HG02610 (cell line): ENCODE results near the gene SMARCA4.

Source experiments
- ATAC-seq: cut with Tn5 transposase; IDR thresholded peaks from one replicate; pipeline ENCODE4 v1.9.1; 2021; ENCODE audit warnings: mild to moderate bottlenecking, moderate library complexity; ENCODE audit not compliant: unreplicated experiment

SMARCA4 gene

DNA sequence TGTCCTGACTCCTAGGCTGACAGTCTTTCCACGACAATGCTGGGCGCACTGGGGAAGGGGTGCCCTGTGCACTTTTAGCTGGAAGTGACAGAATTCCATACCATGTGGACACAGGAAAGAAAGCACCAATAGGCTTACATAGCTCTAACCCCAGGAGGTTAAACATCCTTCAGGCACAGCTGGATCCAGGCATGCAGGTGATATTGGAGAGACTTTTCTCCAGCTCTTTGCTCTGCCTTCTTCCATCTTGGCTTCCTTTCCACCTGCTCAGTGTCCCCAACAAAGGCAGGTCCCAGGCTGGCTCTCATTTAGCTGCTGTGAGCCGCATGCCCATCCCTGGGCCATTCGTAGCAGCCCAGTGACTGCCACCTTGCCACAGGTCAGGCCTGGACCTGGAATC lies 67.3 kb downstream of the SMARCA4 start:
- no peak for ATAC-seq

DNA sequence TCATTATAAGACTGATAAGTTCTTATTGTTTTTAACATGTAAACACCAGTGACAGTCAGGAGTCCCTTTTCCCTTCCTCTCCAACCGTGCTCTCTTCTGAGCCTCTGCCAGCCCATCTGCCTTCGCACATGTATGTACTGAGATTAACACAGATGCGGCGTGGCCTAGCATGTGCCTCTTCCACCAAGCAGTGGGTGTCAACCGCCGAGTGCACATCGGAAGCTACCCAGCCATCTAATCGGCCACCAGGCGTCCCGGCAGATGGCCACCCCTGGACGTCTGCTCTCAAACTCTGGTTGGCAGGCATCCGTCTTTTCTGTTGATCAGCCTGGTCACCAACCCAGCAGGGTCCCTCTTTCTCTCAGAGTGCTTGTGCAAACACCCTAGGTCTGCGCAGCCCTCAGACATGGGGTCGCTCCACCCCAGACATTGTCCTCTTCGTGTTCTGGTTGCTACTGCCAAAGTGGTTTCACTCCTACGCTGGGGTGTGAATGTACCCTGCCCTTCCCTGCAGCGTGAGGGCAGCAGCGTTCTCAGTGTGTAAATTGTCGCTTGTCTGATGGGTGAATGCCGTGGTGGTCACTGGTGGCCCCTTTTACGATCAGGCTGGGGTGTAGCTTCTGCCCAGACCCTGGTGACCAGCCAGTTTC lies 70.7 kb downstream of the SMARCA4 start:
- ATAC-seq = no peak

DNA sequence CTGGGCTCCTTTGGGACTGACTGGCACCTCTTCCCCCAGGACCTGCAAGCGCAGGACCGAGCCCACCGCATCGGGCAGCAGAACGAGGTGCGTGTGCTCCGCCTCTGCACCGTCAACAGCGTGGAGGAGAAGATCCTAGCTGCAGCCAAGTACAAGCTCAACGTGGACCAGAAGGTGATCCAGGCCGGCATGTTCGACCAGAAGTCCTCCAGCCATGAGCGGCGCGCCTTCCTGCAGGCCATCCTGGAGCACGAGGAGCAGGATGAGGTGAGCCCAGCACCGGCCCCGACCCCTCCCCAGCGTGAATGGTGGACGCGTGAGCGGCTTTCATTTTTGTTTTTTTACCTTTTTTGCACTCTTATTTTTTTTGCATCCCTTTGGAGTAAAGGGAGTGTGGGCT lies 72.4 kb downstream of the SMARCA4 start:
- no peak for ATAC-seq

DNA sequence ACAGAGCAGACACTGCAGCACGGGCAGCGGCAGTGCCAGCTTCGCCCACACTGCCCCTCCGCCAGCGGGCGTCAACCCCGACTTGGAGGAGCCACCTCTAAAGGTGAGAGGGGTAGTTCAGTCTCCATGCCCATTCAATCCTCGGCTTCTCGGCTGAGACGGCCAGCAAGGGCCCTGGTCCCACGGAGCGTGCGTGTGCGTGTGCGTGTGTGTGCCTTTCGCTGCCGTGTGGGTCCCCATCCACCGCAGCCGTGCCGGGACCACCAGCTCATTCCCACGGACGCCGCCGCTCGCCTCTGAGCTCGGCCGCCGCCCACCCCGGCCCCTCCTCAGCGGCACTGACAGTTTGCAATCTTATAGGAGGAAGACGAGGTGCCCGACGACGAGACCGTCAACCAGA lies 72.9 kb downstream of the SMARCA4 start:
- ATAC-seq = no peak

DNA sequence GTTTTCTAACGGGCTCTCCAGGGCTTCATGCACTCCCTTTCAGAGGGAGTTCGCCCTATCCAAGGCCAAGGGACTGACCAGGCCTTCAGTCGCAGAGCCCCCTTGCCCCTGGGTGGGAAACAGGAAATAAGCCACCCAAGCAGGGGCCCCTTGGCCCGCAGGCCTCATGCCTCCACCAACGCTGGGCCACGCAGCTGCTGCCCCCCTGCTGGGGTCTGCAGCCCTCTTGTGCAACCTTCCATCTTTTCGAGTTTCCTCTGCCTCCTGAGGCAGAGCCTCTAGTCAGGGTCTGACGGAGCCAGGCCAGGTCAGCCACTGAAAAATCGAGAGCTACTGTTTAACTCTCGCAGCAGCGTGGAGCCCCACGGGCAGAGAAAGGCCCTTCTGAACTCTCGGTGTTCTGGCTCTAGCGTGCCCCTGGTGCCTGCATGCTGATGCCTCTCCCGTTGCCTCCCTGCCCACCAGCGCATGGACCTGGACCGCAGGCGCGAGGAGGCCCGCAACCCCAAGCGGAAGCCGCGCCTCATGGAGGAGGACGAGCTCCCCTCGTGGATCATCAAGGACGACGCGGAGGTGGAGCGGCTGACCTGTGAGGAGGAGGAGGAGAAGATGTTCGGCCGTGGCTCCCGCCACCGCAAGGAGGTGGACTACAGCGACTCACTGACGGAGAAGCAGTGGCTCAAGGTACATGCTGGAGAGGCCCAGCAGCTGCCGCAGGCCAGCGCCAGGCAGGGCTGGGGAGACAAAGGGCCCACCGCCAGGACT lies 73.8 kb downstream of the SMARCA4 start:
- no peak for ATAC-seq

DNA sequence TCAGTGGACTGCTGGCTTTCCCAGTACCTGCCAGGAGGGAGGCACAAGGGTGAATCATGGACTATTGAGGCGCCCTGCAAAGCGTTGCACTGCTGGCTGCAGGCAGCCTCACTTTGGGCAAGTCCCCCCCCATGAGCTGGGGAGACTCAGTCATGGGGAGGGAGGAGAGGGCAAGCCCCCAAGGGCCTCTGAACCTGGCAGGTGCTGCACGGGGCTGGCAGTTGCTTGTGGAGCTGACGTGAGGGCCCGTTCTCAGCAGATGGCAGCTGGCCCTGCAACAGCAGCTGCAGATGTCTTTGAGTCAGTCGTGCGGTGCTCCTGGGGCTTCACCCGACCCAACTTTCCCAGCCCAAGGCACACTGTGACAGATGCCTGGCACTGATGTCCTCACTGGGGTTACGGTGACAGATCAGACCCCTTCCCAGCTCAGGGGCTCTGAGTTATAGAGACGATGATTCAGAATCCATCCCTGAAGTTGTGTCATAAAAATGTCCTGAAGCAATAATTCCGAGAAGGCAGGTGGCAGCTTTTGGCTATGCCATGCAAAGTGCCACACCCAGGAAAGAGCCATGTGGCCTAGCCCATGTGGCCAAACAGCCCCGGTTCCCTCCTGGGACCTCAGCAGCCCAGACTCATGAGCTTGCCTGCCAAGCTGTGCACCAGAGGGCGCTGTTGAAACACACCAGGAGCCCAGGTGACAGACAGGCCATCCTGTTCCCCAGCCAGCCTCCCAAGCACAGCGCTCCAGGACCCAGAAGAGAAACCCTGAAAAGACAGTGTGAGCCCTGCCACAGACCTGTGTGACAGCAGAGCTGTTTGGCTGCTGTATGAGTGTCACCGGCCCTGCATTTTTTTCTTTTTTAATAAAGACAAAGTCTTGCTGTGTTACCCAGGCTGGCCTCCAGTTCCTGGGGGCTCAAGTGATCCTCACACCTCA lies 74.9 kb downstream of the SMARCA4 start:
- ATAC-seq = peak; percentile 77

DNA sequence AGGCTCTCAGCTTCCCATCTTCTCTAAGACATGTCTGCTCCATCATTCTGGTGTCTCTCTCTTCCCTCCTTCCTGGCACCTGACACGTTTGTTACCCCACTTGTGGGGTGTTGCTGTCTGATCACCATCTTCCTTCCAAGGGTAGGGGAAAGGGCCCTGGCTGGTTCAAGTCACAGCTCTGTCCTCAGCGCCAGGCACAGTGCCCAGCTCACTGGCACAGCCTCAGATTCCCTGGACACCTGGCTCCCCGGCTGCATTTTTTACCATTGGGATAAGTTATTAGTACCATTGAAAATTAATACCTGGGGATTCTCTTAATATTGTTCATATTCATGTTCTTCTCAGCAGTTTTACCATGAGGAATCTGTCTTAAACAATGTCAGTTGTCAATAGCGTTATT lies 77.7 kb downstream of the SMARCA4 start:
- no peak for ATAC-seq

DNA sequence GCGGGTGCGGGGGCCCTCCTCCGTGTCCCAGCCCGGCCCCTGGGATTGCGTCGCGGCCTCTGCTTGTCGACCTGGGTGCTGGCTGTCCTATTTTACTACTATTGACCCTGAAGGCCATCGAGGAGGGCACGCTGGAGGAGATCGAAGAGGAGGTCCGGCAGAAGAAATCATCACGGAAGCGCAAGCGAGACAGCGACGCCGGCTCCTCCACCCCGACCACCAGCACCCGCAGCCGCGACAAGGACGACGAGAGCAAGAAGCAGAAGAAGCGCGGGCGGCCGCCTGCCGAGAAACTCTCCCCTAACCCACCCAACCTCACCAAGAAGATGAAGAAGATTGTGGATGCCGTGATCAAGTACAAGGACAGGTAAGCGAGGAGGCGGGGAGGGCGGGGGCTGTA lies 80.4 kb downstream of the SMARCA4 start:
- ATAC-seq = no peak

DNA sequence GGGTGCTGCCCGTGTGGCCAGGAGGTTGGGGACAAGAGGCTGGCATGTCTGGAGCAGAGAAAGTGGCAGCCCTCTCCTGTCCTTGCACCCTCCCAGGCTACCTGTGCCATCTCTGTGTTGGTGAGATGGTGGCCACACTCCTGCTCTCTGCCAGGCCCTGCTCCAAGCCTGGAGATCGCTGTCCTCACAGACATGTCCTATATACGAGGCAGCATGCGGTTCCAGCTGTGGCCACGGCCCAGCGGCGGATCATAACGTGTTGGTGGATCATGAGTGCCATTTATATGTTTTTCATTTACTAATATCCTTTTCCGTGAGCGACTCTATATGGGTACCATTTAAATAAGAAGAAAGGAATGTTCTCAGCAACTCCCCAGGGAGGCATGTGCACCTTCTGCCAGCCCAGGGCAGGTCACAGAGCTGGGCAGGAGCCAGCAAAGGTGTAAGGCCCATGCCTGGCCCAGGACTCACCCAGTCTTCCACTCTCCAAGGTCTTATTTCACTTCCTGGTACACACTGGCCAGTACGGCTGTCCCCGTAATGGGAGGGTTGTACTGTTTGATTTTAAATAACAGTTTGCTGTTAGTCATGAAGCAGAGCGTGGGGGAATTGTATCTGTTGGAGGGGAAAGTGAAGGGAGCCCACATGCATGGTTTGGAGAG lies 81.3 kb downstream of the SMARCA4 start:
- ATAC-seq = no peak

DNA sequence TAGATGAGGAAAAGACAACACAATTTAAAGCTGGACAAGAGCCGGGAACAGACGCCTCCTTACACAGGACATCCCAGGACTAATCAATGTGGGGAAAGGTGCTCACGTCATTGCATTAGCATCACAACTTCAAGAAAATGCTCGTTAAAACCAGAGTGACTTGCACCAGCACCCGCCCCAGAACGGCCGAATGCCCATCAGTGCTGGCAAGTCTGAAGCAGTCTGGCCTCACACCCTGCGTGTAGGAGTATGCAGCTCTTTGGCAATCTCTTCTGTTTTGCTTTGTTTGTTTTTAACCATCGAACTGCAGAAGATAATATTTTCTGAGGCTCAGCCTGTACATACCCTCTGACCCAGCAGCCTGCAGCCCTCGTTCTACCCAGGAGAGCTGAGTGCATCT lies 83.6 kb downstream of the SMARCA4 start:
- ATAC-seq = no peak

DNA sequence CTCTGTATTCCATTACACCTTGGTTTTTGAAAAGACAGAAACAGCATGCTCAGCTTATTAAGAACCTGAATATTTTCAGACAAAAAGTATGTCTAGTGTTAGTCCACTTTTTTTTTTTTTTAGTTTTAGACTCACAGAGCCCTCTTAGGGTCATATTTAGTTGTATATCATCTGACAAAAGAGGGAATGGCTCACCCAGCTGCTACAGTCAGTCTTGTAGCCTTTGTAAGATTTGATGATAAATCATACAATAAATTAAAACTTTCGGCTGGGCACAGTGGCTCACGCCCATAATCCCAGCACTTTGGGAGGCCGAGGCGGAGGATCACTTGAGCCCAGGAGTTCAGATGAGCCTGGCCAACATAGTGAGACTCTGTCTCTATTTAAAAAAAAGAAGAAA lies 84.7 kb downstream of the SMARCA4 start:
- ATAC-seq = no peak

DNA sequence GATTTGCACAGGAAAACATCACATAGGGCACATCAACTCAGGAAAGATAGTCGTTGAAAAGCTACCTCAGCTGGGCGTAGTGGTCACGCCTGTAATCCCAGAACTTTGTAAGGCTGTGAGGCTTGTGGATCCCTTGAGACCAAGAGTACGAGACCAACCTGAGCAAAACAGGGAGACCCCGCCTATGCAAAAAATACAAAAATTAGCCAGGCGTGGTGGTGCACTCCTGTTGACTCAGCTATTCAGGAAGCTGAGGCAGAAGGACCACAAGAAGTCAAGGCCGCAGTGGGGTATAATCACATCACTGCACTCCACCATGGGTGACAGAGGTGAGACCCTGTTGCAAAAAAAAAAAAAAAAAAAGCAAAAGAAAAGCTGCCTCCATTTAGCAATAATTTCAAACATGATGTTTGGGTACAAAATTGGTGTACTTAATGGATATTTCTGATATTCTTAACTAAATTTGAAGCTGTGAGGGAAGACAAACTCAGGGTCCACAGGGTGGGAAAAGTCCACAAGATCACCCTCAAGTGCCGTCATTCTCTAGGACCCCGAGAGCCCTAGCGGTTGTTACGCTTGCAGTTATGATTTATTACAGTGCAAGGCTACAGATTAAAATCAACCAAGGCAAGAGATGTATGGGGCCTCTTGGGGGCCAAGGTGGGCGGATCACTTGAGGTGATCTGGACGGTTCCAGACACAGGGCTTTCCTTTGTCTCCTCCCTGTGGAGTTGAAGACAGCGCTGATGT lies 86.0 kb downstream of the SMARCA4 start:
- ATAC-seq = peak; percentile 49

DNA sequence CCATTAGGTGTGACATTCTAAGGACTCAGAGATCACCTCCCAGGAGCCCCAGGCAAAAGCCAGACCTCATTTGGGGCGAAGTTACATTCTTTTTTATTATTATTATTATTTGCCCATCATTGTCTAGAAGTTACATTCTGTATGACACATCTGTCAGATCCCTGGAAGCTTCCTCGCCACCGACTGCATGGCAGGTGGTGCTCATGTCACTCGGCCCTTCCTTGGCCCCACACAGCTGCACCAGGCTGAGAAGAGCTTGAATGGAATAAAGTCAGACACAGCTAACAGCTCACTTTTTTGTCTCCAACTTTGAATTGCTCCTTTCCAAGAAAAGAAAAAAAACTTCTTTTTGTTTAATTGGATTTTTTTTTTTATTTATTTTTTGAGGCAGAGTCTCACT lies 87.0 kb downstream of the SMARCA4 start:
- no peak for ATAC-seq

DNA sequence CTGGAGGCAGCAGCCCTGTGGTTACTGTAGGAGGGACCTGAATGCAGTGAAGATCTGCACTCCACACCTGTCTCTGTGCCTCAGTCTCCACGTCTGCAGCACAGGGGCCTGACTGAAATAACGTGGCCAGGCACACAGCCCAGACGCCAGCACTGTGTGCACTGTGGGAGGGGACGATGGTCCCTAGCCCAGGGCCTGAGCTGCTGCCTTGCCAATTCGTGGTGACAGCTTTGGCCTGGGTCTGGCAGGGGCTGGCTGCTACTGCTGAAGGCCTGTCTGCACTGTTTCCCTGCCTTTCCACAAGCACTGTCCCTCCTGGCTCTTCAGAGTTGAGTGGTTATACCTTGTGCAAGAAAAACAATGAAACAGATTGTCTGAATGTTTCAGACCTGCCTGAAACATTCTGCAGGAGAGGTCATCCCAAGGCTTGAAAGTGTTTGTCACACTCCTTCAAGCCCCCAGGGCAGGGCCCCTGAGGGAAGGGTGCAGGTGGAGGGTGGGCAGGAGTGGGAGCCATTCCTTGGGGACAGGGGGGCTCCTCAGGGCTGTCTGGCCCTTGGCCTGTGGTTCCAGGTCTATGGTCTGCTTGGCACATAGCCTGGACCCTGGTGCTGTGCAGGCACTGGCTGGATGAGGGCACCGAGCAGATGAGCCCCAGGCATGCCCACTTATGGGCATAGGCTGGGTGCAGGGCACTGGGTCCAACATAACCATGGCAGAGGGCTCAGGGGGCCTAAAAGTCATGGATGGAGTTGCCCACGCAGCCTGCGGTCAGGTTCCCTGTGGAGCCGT lies 89.7 kb downstream of the SMARCA4 start:
- ATAC-seq = no peak

DNA sequence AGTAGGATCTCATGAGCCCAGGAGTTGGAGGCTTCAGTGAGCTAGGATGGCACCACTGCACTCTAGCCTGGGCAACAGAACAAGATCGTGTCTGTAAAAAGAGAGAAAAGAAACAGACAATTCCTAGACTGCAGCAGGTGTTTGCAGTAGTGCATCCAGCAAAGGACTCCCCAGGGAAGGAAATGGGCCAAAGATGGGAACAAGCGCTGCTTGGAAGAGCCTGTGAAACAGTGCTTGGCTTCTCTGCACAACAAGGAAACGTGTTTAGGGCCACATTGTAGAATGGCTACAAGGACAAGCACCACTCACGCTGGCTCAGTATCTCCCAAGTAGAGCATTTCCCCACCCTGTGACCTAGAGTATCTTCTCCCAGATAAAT lies 93.0 kb downstream of the SMARCA4 start:
- no peak for ATAC-seq

DNA sequence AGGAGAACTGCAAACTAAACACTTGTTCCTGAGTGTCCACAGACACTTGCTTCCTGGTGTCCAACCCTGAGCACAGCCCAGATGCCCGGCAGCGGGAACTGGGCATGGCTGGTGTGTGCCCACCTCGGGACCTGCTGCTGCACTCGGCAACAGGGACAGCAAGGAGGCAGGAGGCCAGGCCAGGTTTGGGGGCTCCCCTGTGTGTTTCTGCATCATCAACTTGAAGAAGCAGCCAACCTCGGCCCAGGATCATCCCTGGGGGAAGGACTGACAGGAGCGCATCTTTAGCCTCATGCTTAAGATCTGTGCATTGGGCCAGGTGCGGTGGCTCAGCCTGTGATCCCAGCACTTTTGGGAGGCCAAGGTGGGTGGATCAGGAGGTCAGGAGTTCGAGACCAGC lies 93.4 kb downstream of the SMARCA4 start:
- no peak for ATAC-seq

DNA sequence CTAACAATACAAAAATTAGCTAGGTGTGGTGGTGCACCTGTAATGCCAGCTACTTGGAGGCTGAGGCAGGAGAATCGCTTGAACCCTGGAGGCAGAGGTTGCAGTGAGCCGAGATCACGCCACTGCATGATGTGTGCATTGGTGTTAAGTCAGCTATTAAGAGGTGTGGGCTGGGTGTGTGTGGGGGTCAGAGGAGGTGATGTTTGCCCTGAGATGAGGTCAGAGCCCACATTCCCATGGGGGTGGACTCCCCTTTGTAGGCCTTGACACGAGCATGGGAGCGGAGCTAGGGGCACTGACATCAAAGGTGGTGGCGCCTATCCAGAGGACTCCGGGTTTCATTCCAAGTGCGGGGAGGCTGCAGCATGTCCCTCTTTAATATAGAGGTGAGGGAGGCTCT lies 93.8 kb downstream of the SMARCA4 start:
- ATAC-seq = no peak

DNA sequence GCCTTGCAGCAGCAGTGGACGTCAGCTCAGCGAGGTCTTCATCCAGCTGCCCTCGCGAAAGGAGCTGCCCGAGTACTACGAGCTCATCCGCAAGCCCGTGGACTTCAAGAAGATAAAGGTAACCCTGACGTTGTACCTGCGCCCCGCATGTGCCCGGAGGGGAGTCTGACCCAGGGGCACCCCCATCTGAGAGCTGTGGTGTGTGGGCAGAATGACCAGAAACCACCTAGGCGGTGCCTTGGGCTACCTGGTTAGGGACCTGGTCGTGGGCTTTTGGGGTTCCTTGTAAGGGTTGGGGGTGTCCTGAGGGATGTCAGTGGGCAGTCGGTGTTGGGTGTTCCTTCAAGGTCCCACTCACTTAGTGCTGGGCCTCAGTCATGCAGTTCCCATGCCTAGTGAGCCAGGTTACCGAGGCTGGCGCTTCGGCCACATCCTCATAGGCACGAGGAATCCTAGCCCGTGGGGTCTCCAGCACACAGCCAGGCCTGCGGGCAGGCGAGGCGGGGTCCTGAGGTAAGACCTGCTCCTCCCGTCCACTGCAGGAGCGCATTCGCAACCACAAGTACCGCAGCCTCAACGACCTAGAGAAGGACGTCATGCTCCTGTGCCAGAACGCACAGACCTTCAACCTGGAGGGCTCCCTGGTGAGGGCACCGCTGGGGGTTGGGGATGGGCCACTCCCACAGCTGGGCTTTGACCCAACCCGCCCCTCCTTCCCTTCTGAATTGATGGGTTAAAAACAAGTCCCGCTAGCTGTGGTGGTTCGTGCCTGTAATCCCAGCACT lies 97.6 kb downstream of the SMARCA4 start:
- no peak for ATAC-seq
